ENCODE data around the gene HMGCS2. TPM values are rescaled to one million over a fixed set of nuclear protein-coding genes. Genes with fewer than 3 reads are reported as not detected.

Gene HMGCS2
- total and polyA plus RNA-seq, 12 donors: 0.83 to 313 (median 11.2) TPM

- peak overlapping the region in 7 of 10 donors; percentile 3 to 80 (median 42) for H3K27ac ChIP-seq
Measured at GRCh38 chr1:119773711-119774241, 5.1 kb upstream of the HMGCS2 start.

GRCh38 chr1:119772298-119772697, 3.6 kb upstream of the HMGCS2 start:
- DNase-seq (no peak), ATAC-seq (no peak)
- no peak overlapping the region for H3K27ac ChIP-seq
- no peaks in the 10 kb centered on the region for H3K27me3 ChIP-seq
- no peak overlapping the region for H3K4me3 ChIP-seq
- H3K36me3 ChIP-seq: no peaks in the 10 kb centered on the region
- no peaks in the 10 kb centered on the region for H3K9me3 ChIP-seq
- no peak for TF ChIP-seq CTCF (IDR thresholded peaks at IDR 0.05)
- H3K4me1 ChIP-seq: peaks cover 0 to 18% (median 10%) of the 10 kb centered on the region in 9 donors
- intact Hi-C loops (cut with DNase I): no loop called here
- WGBS, 2 donors: 96 to 98% methylated on average over 2 of the region's 2 CpGs

More at GRCh38 chr1:119773711-119774241, 5.1 kb upstream of the HMGCS2 start:
- TF ChIP-seq CTCF (IDR thresholded peaks at IDR 0.05): no peak
- ATAC-seq: peak in 5 of 8 donors; percentile 23 to 79 (median 33)
- Histone ChIP-seq H3K4me3 (no peak overlapping the region), H3K36me3 (no peaks in the 10 kb centered on the region), H3K27me3 (no peaks in the 10 kb centered on the region), H3K9me3 (no peaks in the 10 kb centered on the region), H3K4me1 (peaks cover 0 to 15% (median 10%) of the 10 kb centered on the region in 9 donors)
- DNase-seq: no peak
- 54 to 55% methylated on average over 3 of the region's 3 CpGs for WGBS, 2 donors
- intact Hi-C loops (cut with DNase I): no loop called here

GRCh38 chr1:119771770-119772169, 3.1 kb upstream of the HMGCS2 start:
- H3K4me3 ChIP-seq: no peak overlapping the region
- no peak for TF ChIP-seq CTCF (IDR thresholded peaks at IDR 0.05)
- H3K27me3 ChIP-seq: no peaks in the 10 kb centered on the region
- H3K27ac ChIP-seq: no peak overlapping the region
- H3K9me3 ChIP-seq: no peaks in the 10 kb centered on the region
- no peak for DNase-seq
- WGBS, 2 donors: 74 to 76% methylated on average over 3 of the region's 3 CpGs
- no peaks in the 10 kb centered on the region for H3K36me3 ChIP-seq
- H3K4me1 ChIP-seq: peaks cover 0 to 20% (median 11%) of the 10 kb centered on the region in 9 donors
- ATAC-seq: no peak
- intact Hi-C loops (cut with DNase I): no loop called here

- no peaks in the 10 kb centered on the region for H3K27me3 ChIP-seq
- DNase-seq: peak in 1 of 2 donors; percentile 30
- ATAC-seq: no peak
- H3K4me1 ChIP-seq: peaks cover 0 to 23% (median 13%) of the 10 kb centered on the region in 9 donors
- no peak overlapping the region for H3K27ac ChIP-seq
- H3K36me3 ChIP-seq: no peaks in the 10 kb centered on the region
- intact Hi-C loops (cut with DNase I): no loop called here
- 29 to 43% methylated on average over 2 of the region's 2 CpGs for WGBS, 2 donors
- H3K9me3 ChIP-seq: no peaks in the 10 kb centered on the region
- TF ChIP-seq CTCF (IDR thresholded peaks at IDR 0.05): no peak
- H3K4me3 ChIP-seq: no peak overlapping the region
Measured at GRCh38 chr1:119771016-119771415, 2.3 kb upstream of the HMGCS2 start.

Measured in heart right ventricle (tissue), 16 donors.